AG09319 (cell line): ENCODE measurements around the gene KIFAP3.

ENCODE experiments used
- DNase-seq: peaks from one replicate; pipeline ENCODE4 v3.0.0-alpha.2; 2010; ENCODE audit warnings: low read depth; ENCODE audit errors: extremely low read depth
- TF ChIP-seq, protein P1 (sequence below): IDR thresholded peaks from 2 replicates; pipeline ENCODE4 v1.5.1; 2011; ENCODE audit warnings: low read depth, mild to moderate bottlenecking, inconsistent platforms, low read length, moderate library complexity

KIFAP3 gene

GRCh38 chr1:169915150-169915549, 159.3 kb downstream of the KIFAP3 start:
- no peak for DNase-seq
- TF ChIP-seq, protein P1, sequence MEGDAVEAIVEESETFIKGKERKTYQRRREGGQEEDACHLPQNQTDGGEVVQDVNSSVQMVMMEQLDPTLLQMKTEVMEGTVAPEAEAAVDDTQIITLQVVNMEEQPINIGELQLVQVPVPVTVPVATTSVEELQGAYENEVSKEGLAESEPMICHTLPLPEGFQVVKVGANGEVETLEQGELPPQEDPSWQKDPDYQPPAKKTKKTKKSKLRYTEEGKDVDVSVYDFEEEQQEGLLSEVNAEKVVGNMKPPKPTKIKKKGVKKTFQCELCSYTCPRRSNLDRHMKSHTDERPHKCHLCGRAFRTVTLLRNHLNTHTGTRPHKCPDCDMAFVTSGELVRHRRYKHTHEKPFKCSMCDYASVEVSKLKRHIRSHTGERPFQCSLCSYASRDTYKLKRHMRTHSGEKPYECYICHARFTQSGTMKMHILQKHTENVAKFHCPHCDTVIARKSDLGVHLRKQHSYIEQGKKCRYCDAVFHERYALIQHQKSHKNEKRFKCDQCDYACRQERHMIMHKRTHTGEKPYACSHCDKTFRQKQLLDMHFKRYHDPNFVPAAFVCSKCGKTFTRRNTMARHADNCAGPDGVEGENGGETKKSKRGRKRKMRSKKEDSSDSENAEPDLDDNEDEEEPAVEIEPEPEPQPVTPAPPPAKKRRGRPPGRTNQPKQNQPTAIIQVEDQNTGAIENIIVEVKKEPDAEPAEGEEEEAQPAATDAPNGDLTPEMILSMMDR: no peak

GRCh38 chr1:169914531-169914930, 160.0 kb downstream of the KIFAP3 start:
- TF ChIP-seq, protein P1: no peak
- no peak for DNase-seq

DNA sequence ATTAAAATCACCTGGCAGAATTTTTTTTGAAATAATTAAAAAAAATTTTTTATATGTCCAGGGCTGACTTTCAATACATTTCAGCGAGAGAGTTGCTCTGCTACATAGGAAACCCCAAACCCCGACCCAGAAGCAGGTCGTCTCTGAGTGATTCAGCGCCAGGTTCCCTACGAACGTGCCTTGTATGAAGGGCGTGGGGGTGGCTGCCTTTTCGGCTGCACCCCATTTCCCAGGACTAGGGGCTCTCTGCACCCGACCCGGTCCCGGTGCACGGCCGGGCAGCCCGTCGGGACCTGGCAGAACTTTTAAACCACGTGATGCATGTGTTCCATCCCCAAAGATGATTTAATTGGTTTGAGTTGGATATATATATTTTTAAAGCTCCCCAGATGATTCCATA, 165.0 kb downstream of the KIFAP3 start:
- TF ChIP-seq, protein P1: no peak
- no peak for DNase-seq

DNA sequence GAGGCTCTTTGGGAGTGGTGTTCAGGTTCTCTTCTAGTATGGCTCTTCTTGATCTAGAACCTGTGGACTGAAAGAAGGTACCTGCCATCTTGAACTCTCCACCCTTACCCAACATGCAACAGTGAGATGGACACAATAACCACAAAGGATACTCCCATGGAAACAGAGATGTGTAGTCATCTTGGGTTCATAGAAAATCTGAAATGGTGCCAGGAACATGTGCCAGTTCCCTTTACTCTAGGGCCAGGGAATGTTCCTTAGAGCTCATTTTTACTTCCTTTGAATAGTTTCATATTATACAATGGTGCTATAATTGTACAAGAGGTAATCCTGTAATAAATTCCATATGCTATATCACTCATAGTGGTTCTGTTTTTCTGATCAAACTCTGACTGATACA, 167.6 kb downstream of the KIFAP3 start:
- DNase-seq: peak; percentile 7
- TF ChIP-seq, protein P1: no peak

- TF ChIP-seq, protein P1: no peak
- DNase-seq: no peak
Observed at GRCh38 chr1:169904834-169905233, 169.7 kb downstream of the KIFAP3 start.

DNA sequence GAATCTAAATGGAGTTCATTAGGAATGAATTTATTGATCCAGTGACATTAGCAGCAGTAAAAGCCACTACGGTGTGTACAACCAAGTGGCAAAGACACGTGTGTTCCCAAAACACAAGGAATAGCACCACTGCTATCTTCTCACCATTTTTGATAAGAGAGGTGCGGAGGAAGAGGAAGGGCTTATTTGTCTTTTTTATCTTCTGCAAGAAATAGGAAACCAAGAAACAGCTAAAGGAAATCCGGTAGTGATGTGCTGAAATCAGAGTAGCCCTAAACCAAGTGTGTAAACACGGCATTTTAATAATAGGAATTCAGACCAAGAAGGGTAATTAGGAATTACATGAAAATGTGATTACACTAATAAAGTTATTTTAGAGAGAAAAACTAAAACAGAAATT, 171.7 kb downstream of the KIFAP3 start:
- TF ChIP-seq, protein P1: no peak
- DNase-seq: no peak

- DNase-seq: no peak
- TF ChIP-seq, protein P1: no peak
Observed at GRCh38 chr1:169901115-169901514, 173.4 kb downstream of the KIFAP3 start.
